Lower leg skin (tissue), 4 donors: Measurements from ENCODE around the gene HMGB4. TPM values are rescaled to one million over a fixed set of nuclear protein-coding genes. Genes with fewer than 3 reads are reported as not detected.

Source experiments
- DNase-seq, 2 donors: peaks; one replicate each; pipeline ENCODE4 v3.0.0-alpha.2; 2019; ENCODE audit warnings: low spot score in 2 of 2
- H3K4me3 ChIP-seq: fragments of 200-600 bp; sonication (generic); 2 replicates; pipeline ENCODE4 v1.5.1; 2017; ENCODE audit warnings: mild to moderate bottlenecking, low read depth; ENCODE audit not compliant: poor library complexity, severe bottlenecking
- POLR2A ChIP-seq, 2 donors: fragments of 450-650 bp; IDR thresholded peaks; one replicate each; pipeline ENCODE4 v1.6.1; 2016 to 2017; ENCODE audit warnings: antibody characterized with exemption in 2 of 2, mild to moderate bottlenecking in 1 of 2, moderate library complexity in 1 of 2
- WGBS, 2 donors: methylation state at CpG; one replicate each; pipeline ENCODE4 v1.1.5; 2018; 5-methylcytosine and 5-hydroxymethylcytosine counted together
- intact Hi-C: fragments of 100-400 bp; cut with DNase I; formaldehyde crosslinking; loops from one replicate; pipeline ENCODE4 v1.15.0; 2023; ENCODE audit warnings: low total_unique reads
- total RNA-seq, 4 donors: library from RNA; depleted of rRNA; stranded (reverse); fragments of >200 nt; gene quantifications; one replicate each; pipeline ENCODE4 v1.1.0, GENCODE V29; 2016
- TF ChIP-seq, protein P1 (sequence below), 3 donors: fragments of 450-650 bp; IDR thresholded peaks; one replicate each; pipeline ENCODE4 v1.5.1; 2016; ENCODE audit warnings: antibody characterized with exemption in 3 of 3, mild to moderate bottlenecking in 3 of 3, moderate library complexity in 2 of 3

HMGB4 gene
- total RNA-seq, 4 donors from 2014 or later, result not detected

DNA sequence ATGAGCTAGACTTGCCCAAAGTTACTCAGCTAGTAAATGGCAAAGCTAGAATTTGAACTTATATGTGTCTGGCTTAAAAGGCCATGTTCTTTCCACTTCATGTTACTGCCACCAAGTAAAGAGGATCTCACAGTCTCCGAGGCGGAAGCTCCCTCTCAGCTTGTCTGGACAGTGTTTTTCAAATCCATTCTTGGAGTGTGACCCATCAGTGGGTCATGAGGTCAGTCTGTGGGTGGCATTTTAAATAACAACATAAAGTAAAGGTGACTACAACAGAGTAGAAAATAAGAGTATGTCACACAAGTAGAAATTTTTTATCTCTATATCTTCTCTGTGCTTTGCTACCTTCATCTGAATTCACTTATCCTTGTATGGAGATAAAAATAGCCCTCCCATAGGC, 3.2 kb upstream of the HMGB4 start:
- DNase-seq, result no peak
- TF ChIP-seq, protein P1, sequence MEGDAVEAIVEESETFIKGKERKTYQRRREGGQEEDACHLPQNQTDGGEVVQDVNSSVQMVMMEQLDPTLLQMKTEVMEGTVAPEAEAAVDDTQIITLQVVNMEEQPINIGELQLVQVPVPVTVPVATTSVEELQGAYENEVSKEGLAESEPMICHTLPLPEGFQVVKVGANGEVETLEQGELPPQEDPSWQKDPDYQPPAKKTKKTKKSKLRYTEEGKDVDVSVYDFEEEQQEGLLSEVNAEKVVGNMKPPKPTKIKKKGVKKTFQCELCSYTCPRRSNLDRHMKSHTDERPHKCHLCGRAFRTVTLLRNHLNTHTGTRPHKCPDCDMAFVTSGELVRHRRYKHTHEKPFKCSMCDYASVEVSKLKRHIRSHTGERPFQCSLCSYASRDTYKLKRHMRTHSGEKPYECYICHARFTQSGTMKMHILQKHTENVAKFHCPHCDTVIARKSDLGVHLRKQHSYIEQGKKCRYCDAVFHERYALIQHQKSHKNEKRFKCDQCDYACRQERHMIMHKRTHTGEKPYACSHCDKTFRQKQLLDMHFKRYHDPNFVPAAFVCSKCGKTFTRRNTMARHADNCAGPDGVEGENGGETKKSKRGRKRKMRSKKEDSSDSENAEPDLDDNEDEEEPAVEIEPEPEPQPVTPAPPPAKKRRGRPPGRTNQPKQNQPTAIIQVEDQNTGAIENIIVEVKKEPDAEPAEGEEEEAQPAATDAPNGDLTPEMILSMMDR (IDR thresholded peaks at IDR 0.05), result no peak
- no peak for TF ChIP-seq POLR2A (IDR thresholded peaks at IDR 0.05)
- WGBS, 2 donors, result 81 to 82% methylated on average over 2 of the region's 2 CpGs

GRCh38 chr1:33864460-33865389, 846 bp downstream of the HMGB4 start:
- intact Hi-C loops, result no loop called here
- 77% methylated on average over 14 of the region's 14 CpGs for WGBS, 2 donors
- no peak for TF ChIP-seq POLR2A (IDR thresholded peaks at IDR 0.05)
- TF ChIP-seq, protein P1 (IDR thresholded peaks at IDR 0.05), result no peak
- H3K4me3 ChIP-seq, result no peak overlapping the region
- no peak for DNase-seq

More for the DNA sequence above, 3.2 kb upstream of the HMGB4 start:
- intact Hi-C loops, result no loop called here
- H3K4me3 ChIP-seq, result no peak overlapping the region

DNA sequence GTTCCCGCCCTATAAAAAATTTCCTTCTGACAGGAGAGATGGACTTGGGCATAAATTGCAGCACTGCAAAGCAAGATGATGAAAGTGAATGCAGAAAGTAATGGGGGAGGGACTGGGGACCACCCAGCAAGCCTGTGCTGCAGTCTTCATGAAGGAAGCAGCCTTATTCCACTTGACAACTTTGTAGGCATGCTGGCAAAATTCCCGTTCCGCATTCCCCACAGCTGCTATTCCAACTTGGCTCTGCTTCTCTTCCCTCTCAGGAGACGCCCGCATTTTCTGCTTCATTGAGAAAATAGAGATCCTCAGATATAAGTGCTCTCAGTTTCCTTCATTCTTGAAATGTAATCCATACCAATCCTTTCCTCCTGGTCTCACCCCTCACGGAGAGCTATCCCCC, 2.4 kb downstream of the HMGB4 start:
- no peak overlapping the region for H3K4me3 ChIP-seq
- DNase-seq, result no peak
- 28 to 30% methylated on average over 6 of the region's 6 CpGs for WGBS, 2 donors
- intact Hi-C loops, result no loop called here
- TF ChIP-seq, protein P1 (IDR thresholded peaks at IDR 0.05), result no peak
- TF ChIP-seq POLR2A (IDR thresholded peaks at IDR 0.05), result no peak

GRCh38 chr1:33867684-33868083, 3.8 kb downstream of the HMGB4 start:
- DNase-seq, result no peak
- TF ChIP-seq, protein P1 (IDR thresholded peaks at IDR 0.05), result no peak
- TF ChIP-seq POLR2A (IDR thresholded peaks at IDR 0.05), result no peak
- no peak overlapping the region for H3K4me3 ChIP-seq
- intact Hi-C loops, result no loop called here
- 88 to 100% methylated on average over 1 of the region's 1 CpG for WGBS, 2 donors

GRCh38 chr1:33872275-33872674, 8.4 kb downstream of the HMGB4 start:
- DNase-seq, result no peak
- H3K4me3 ChIP-seq, result no peak overlapping the region
- no peak for TF ChIP-seq POLR2A (IDR thresholded peaks at IDR 0.05)
- TF ChIP-seq, protein P1 (IDR thresholded peaks at IDR 0.05), result no peak
- intact Hi-C loops, result no loop called here
